Neural cell (in vitro differentiated cells): ENCODE data around the gene TIMM22. TPM values are rescaled to one million over a fixed set of nuclear protein-coding genes. Genes with fewer than 3 reads are reported as not detected.

ENCODE experiments used
- H2AFZ ChIP-seq: fragments of 200-600, 300-800 bp; sonication (generic), shearing (Covaris generic); 2 replicates; pipeline ENCODE4 v1.6.0; 2014; ENCODE audit warnings: low read depth, mild to moderate bottlenecking, antibody characterized with exemption, low read length, moderate library complexity
- H3F3A ChIP-seq: fragments of 200-600 bp; shearing (Covaris generic); 2 replicates; pipeline ENCODE4 v1.6.1; 2016; ENCODE audit warnings: mild to moderate bottlenecking, moderate library complexity, mixed read lengths, antibody characterized with exemption, low read length; ENCODE audit not compliant: insufficient read depth, poor library complexity, severe bottlenecking
- H3K27ac ChIP-seq: fragments of 200-600, 300-800 bp; sonication (generic), shearing (Covaris generic); 2 replicates; pipeline ENCODE4 v1.5.1; 2014; ENCODE audit warnings: mild to moderate bottlenecking, low read length, moderate library complexity
- H3K27me3 ChIP-seq: fragments of 300-800, 200-600 bp; sonication (generic), shearing (Covaris generic); 2 replicates; pipeline ENCODE4 v1.6.0; 2014; ENCODE audit warnings: mild to moderate bottlenecking, low read depth, low read length, moderate library complexity; ENCODE audit not compliant: insufficient read depth
- H3K36me3 ChIP-seq: fragments of 300-800, 200-600 bp; sonication (generic), shearing (Covaris generic); 2 replicates; pipeline ENCODE4 v1.5.1; 2014; ENCODE audit warnings: mild to moderate bottlenecking, antibody characterized with exemption, low read length, moderate library complexity; ENCODE audit not compliant: insufficient read depth
- H3K4me2 ChIP-seq: fragments of 300-800, 200-600 bp; sonication (generic), shearing (Covaris generic); 2 replicates; pipeline ENCODE4 v1.6.0; 2014; ENCODE audit warnings: mild to moderate bottlenecking, low read length
- H3K4me3 ChIP-seq: fragments of 300-800, 200-600 bp; sonication (generic), shearing (Covaris generic); 2 replicates; pipeline ENCODE4 v1.5.1; 2014; ENCODE audit warnings: mild to moderate bottlenecking, low read length, moderate library complexity
- H3K79me2 ChIP-seq: fragments of 200-600 bp; shearing (Covaris generic); replicated peaks from 2 replicates; pipeline ENCODE4 v1.6.0; 2014; ENCODE audit warnings: mild to moderate bottlenecking, low read length, moderate library complexity; ENCODE audit not compliant: insufficient read depth
- H3K9ac ChIP-seq: fragments of 300-800, 200-600 bp; sonication (generic), shearing (Covaris generic); 2 replicates; pipeline ENCODE4 v1.6.1; 2016; ENCODE audit warnings: mild to moderate bottlenecking, low read length, mixed read lengths
- H3K9me2 ChIP-seq: fragments of 200-600 bp; shearing (Covaris generic); 2 replicates; pipeline ENCODE4 v1.6.1; 2016; ENCODE audit warnings: mild to moderate bottlenecking, low read length, mixed read lengths; ENCODE audit not compliant: insufficient read depth
- H3K9me3 ChIP-seq: fragments of 200-600, 300-800 bp; sonication (generic), shearing (Covaris generic); 2 replicates; pipeline ENCODE4 v1.6.1; 2016; ENCODE audit warnings: mild to moderate bottlenecking, mixed run types, low read length, moderate library complexity, mixed read lengths
- H4K20me1 ChIP-seq: fragments of 200-600 bp; shearing (Covaris generic); 2 replicates; pipeline ENCODE4 v1.6.1; 2016; ENCODE audit warnings: mild to moderate bottlenecking, mixed run types; ENCODE audit not compliant: insufficient read depth
- CTCF ChIP-seq: fragments of 450-650 bp; IDR thresholded peaks from 2 replicates; pipeline ENCODE4 v1.5.1; 2014; ENCODE audit warnings: antibody characterized with exemption, mild to moderate bottlenecking, moderate library complexity; ENCODE audit not compliant: poor library complexity, severe bottlenecking
- EP300 ChIP-seq: fragments of 450-650 bp; conservative IDR thresholded peaks from 2 replicates; pipeline ENCODE4 v1.6.1; 2014; ENCODE audit warnings: antibody characterized with exemption, mild to moderate bottlenecking, moderate library complexity; ENCODE audit not compliant: poor library complexity, severe bottlenecking
- EZH2 ChIP-seq: fragments of 200-600, 300-800 bp; shearing (Covaris generic), sonication (generic); IDR thresholded peaks from 2 replicates; pipeline ENCODE4 v1.6.1; 2014; ENCODE audit warnings: antibody characterized with exemption, low read length, borderline replicate concordance, mild to moderate bottlenecking; ENCODE audit not compliant: insufficient read depth, poor library complexity, severe bottlenecking
- MXI1 ChIP-seq: fragments of 450-650 bp; conservative IDR thresholded peaks from 2 replicates; pipeline ENCODE4 v1.6.1; 2014; ENCODE audit warnings: antibody characterized with exemption, mild to moderate bottlenecking; ENCODE audit not compliant: poor library complexity, severe bottlenecking
- POLR2AphosphoS5 ChIP-seq: IDR thresholded peaks from 2 replicates; pipeline ENCODE4 v1.6.1; 2012
- RAD21 ChIP-seq: fragments of 450-650 bp; conservative IDR thresholded peaks from 2 replicates; pipeline ENCODE4 v1.6.1; 2014; ENCODE audit warnings: antibody characterized with exemption, mild to moderate bottlenecking, moderate library complexity
- REST ChIP-seq: IDR thresholded peaks from 2 replicates; pipeline ENCODE4 v1.6.1; 2012; ENCODE audit warnings: borderline replicate concordance
- SMC3 ChIP-seq: fragments of 450-650 bp; conservative IDR thresholded peaks from 2 replicates; pipeline ENCODE4 v1.6.1; 2014; ENCODE audit warnings: antibody characterized with exemption, mild to moderate bottlenecking, moderate library complexity; ENCODE audit not compliant: poor library complexity
- TAF1 ChIP-seq: IDR thresholded peaks from 2 replicates; pipeline ENCODE4 v1.6.1; 2012; ENCODE audit warnings: low read depth
- polyA plus RNA-seq: library from polyadenylated mRNA; depleted of rRNA; stranded (reverse); fragments of >200 nt; gene quantifications from 2 replicates; pipeline ENCODE4 v1.2.3, GENCODE V29; 2014

Gene TIMM22
- polyA plus RNA-seq, 1 donor from 2014 or later, result 16.7 TPM

- H3F3A ChIP-seq, result no peaks in the 10 kb centered on the region
- no peaks in the 10 kb centered on the region for H3K27me3 ChIP-seq
- H3K4me3 ChIP-seq, result no peak overlapping the region
- no peaks in the 10 kb centered on the region for H4K20me1 ChIP-seq
- no peaks in the 10 kb centered on the region for H3K36me3 ChIP-seq
- H3K9me2 ChIP-seq, result no peaks in the 10 kb centered on the region
- TF ChIP-seq MXI1 (no peak), POLR2AphosphoS5 (no peak), EZH2 (no peak), CTCF (no peak), TAF1 (no peak), RAD21 (no peak), SMC3 (no peak)
- H3K9ac ChIP-seq, result no peak overlapping the region
- no peaks in the 10 kb centered on the region for H3K79me2 ChIP-seq
- H3K4me2 ChIP-seq, result no peak overlapping the region
- H2AFZ ChIP-seq, result no peak overlapping the region
- H3K9me3 ChIP-seq, result no peaks in the 10 kb centered on the region
- H3K27ac ChIP-seq, result no peak overlapping the region
These were observed 52.7 kb downstream of the TIMM22 start for GRCh38 chr17:1049446-1050225.

- Histone ChIP-seq H4K20me1 (no peaks in the 10 kb centered on the region), H3K9me2 (no peaks in the 10 kb centered on the region), H2AFZ (no peak overlapping the region), H3F3A (no peaks in the 10 kb centered on the region), H3K4me3 (no peak overlapping the region), H3K79me2 (no peaks in the 10 kb centered on the region), H3K4me2 (no peak overlapping the region), H3K9me3 (no peaks in the 10 kb centered on the region), H3K9ac (no peak overlapping the region), H3K36me3 (no peaks in the 10 kb centered on the region), H3K27ac (no peak overlapping the region), H3K27me3 (no peaks in the 10 kb centered on the region)
- TF ChIP-seq REST, result no peak
- no peak for TF ChIP-seq SMC3
- TF ChIP-seq EZH2, result no peak
- TF ChIP-seq EP300, result no peak
- TF ChIP-seq POLR2AphosphoS5, result no peak
- TF ChIP-seq RAD21, result no peak
- no peak for TF ChIP-seq CTCF
- no peak for TF ChIP-seq TAF1
- no peak for TF ChIP-seq MXI1
These were observed 53.5 kb downstream of the TIMM22 start for GRCh38 chr17:1050246-1050995.
